ENCODE data around the gene OR6X1.
"Not testable (repeated sequence)": the region's sequence is repeated elsewhere in the genome, so short reads cannot be mapped to it uniquely, and the experiment has no call there.

DNA sequence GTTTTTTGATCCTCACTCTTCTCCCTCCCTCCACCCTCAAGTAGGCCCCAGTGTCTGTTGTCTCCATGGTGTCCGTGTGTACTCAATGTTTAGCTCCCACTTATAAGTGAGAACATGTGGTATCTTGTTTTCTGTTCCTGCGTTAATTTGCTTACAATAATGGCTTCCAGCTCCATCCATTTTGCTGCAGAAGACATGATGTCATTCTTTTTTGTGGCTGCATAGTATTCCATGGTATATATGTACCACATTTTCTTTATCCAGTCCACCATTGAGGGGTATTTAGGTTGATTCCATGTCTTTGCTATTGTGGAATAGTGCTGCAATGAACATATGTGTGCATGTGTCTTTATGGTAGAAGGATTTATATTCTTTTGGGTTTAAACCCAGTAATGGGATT is 6.0 kb downstream of the OR6X1 start:
- TF ChIP-seq ZNF274 (IDR thresholded peaks at IDR 0.05; ENCODE audit: low read depth, low read length); YY1 (IDR thresholded peaks at IDR 0.05; ENCODE audit: insufficient read depth, insufficient read length); SUZ12 (IDR thresholded peaks at IDR 0.05; ENCODE audit: extremely low read depth, insufficient read depth, insufficient read length): not testable (repeated sequence)
